ENCODE measurements around the gene IMMP2L.
"Not testable (repeated sequence)": the region's sequence is repeated elsewhere in the genome, so short reads cannot be mapped to it uniquely, and the experiment has no call there.

IMMP2L gene

DNA sequence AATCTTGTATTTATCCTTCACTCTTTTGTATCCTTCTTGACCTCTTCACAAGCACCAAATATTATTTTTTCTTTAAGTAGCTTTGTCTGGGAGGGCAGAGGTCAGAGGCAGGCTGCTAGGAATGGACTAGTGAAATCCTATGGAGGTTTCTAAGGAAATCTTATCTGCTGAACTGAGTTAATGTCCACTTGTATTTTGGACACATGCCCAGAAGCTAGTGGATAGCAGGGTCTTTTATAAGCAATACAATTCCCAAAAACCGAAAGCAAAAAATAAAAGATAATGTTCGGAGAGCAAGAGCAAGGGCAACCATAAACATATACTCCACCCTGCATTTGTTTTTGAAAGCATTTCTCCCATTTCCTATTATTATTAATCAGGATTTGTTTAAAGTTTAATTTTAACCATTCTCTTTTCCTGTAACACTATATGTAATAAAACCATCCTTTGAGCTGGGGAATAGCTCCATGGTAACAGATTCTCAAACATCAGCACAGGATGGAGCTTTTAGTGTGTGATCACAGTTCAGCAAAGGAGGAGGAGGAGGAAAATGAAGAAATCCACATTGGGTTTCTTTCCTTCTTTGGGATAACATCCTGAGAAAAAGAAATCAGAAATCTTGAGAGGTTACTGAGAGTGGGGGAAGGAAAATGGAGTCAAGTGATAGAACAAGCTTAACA, 799.6 kb downstream of the IMMP2L start:
- no peak for DNase-seq

DNA sequence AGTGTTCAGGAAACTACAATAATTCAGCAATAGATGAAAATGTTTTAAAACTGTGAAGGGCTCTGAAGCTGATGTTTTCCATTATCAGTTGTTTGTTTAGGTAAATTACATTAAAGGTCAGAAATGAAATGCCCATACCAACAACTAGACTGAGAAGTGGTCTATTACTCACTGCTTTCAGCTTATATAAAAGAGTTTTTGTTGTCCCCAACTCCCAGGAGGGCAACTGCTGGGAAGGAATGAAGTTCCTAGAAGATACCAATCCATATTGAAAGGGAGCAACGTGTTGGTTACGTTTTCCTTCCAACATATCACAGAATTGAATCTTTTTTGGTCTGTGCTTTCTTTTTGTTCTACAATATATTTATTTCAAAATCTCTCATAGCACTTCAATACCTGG, 802.0 kb downstream of the IMMP2L start:
- DNase-seq, result no peak

DNA sequence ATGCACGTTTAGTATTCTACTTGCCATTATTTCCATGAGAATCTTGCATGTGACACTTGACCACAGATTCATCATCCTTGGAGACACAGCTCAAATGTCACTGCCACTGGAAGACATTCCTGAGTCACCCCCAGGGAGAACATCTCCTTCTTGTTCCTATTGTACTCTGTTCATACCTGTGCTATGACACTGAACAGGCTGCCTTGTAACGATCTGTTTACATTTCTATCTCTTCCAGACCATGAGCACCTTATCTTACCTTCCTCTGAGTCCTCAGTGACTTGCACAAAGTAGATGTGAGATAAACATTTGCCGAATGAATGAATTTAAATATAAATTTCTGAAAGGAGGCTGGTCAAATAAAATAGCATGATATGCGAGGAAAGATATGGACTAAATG, 803.2 kb downstream of the IMMP2L start:
- DNase-seq, result no peak

DNA sequence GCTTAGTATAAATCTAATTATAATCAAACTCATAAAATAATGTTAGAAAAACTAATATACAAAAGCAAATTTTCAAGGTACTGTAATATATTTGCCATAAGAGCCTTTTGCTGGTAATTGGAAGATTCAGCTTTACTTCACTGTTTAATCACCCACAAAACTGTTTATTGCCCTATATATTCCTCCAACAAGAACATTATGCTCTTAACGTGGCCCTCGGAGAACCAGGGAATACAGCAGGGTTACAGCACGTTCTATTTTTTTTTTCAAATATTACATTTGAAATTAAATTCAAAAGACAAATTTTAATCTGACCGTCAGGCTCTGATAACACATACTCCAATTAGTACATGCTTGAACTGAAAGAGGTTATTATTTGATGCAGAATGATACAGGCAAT, 807.6 kb downstream of the IMMP2L start:
- DNase-seq, result no peak

DNA sequence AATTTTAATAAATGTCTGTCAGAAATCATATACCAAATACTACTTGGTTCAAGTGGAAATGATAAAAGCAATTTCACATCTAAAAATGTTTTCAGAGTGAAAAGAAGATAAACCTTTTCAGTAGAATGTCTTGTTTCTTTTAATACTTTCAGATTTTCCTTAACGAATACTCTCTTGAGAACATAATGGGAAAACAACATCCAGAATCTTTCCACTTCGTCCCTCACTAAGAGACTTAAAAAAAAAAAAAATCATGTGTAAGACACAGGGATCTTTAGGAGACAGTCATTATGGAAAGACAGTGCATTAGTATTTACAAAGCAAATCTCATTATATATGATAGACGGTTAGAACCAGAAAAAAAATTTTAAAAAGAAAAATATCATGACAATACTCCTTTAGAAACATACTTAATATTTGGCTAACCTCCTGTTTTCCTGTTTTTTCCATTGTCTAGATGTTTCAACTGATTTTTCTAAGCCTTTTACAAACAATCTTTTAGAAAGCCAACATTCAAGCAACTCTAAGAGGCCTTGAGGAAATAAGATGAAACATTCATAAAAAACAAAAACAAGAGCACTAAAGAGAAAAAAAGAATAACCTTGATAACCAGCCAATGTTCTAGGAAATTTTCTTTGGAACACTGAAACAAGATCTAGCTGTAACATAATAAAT, 811.2 kb downstream of the IMMP2L start:
- DNase-seq, result no peak

DNA sequence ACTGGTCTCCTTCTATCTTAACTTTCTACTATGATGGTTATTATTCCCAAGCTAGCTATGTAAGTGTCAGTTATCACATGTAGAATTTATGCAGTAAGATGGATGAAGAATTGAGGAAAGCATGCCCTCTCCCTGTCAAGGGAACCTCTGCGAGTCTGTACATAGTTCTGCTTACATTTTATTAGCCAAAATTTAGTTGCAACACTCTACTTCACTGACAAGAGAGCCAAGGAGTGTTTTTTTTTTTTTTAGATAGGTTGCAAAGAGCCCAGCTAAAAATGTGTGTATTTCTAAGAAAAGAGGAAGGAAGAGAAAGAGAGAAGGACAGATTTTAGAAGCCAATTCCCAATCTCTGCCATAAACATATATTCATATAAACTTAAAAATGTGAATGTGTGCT, 829.1 kb downstream of the IMMP2L start:
- DNase-seq, result no peak

DNA sequence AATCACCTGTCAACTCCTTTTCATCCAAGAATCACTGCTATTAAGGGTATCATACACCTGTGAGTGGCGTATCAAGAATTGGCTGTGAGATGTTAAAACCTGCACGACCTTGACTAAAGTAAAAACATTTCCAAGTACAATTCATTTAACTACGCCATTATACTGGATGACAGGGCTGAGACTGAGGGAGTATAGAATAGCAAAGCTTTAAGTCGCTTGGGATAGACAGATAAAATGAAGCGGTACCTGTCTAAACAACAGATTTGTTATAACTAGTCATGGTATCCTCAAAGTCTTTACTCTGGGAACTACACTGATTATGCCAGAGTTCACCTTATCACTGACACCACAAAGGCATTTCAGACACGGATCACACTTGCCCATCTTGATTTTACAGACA, 837.5 kb downstream of the IMMP2L start:
- DNase-seq, result no peak

DNA sequence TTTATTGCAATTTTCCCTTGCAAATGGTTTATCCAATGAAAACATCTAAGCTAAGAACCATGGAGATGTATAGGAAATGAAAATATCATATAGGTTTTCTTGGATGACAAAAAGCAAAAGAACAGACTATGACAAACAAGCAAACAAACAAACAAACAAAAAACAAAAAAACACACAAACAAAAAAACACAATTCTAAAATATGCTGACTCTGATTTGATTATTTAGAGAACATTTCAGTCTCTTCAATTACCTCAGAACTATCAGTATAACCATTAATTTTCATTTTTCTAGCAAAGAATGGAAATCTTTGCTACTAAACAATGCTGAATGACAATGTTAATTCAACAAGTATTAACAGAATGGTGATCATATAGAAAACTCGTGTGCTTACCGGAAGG, 840.9 kb downstream of the IMMP2L start:
- DNase-seq, result no peak

DNA sequence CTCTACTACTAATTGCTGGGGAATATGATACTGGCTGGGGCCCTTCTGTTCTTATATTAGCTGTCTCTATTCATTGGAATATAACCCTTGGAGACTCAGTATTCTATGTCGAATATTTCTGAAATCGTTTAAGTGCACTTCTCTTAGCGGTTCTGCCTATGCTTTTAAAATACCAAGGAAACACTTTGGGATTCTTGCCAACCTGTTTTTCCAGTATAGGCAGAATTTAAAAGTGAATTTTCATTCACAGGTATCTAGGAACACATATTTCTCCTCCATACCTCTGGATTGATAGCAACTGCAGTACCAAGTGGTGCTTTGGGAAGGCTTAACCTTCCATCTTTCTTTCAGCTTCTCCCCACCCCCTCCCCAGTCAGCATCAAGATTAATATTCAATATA, 841.7 kb downstream of the IMMP2L start:
- no peak for DNase-seq

DNA sequence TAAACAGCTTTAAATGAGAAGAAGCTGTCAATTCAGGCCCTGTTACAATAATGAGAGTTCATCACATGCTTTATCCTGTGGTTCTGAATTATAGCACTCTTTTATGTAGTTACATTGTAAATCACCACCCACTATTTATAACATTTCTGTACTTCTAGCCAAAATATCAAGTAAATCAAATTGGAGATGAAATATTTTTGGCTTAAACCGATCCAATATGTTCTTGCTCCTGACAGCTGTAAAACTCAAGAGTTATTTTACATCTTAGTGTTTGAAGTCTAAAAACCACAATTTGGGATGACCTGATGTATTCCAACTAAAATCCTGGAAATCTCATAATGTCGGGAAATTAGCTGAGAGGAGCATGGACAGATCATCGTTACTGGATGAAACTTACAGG, 842.6 kb downstream of the IMMP2L start:
- no peak for DNase-seq

DNA sequence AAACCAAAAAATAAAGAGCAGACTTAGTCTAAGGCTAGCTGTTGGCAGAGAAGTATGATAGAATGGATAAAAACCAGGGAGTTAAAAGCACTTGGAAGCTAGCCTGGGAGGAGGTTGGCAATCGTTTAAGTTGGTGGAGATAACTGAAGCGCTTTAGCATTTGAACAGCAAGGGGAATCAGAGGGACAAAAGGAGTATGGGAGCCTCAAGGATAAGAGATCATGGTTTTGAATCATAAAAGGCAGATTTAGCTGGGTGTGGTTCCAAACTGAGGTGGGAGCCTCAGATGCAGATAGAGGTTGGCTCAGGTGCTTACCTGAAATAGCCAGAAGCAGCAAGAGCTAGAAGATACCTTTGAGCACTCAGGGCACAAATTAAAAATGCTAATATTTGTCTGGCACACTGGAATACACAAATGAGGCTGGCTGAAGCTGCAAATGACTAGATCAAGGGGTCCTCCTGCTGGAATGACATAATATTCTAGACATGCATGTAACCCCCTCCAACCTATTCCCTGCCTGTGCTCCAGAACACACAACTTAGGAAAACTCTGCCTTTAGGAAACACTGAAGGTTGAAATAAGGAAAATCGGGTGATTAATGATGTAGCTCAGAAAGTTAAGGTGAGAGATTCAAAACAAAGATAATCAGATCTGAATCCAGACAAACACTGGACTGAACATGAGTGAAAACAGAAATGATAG, 843.6 kb downstream of the IMMP2L start:
- no peak for DNase-seq

DNA sequence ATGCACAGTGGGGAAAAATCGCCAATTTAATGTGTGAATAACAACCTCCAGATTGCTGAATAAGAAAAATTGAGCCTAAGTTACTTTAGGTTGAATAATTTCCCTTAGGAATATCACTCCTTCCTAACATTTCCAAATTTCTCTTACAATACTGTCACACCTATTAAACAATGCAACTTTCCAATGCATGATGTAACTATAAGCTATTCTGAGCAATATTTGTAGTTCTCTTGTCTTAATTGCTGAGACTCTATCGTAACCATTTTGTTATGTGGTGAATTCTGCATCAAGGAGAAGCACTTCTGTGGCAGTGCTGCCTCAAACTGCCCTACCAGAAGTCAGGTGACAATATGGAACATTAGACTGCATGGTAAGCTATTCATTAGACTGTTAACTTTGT, 858.1 kb downstream of the IMMP2L start:
- no peak for DNase-seq

DNA sequence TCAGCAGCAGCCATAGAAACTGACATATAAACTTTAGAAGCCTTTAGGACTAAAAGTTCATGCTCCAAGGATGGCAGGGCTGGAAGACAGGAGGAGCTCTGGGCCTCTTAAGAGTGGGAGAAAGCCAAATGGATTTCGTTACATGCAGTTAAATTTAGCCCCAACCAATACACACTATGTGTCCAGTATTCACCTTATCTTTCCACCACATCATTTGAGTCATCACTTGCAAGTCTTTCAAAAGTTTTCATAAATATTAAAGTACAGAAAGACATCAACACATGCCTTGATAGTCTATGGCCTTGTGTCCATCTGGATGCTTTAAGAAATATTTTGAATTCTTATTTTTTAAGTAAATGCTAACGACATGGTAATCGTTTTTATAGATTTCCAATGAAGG, 863.7 kb downstream of the IMMP2L start:
- no peak for DNase-seq

DNA sequence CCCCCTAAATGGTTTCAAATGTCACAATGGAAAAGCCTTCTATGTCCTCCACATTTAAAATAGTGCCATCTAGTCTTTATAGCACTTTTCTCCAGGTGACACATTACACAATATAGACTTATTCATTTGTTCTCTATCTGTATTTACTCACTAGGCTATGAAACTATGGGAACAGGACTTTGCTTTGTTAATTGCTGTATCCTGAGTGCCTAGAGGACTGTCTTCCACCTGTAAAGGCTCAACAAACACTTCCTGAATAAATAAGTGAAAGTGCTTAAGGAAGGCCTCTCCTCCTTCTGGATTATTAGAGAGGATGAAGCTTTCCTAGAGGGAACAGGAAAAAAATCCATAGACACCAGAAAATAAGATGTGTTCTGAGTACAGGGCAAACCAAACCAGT, 868.9 kb downstream of the IMMP2L start:
- no peak for DNase-seq

DNA sequence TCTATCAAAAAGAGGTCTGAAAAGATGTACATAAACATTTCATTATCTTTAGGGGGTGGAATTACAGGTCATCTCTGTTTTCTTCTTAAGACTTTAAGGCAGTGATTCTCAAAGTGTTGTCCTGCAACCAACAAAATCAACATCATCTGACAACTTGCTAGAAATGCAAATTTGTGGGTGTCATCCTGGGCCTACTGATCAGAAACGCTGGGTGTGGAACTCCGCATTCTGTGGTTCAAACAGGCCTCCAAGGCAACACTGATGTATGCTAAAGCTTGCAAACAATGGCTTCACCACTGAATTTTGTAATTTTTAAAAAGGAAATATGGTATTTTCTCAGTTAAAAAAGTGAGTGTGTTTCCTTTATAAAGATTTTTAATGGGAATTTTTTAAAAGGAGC, 873.4 kb downstream of the IMMP2L start:
- DNase-seq, result no peak

DNA sequence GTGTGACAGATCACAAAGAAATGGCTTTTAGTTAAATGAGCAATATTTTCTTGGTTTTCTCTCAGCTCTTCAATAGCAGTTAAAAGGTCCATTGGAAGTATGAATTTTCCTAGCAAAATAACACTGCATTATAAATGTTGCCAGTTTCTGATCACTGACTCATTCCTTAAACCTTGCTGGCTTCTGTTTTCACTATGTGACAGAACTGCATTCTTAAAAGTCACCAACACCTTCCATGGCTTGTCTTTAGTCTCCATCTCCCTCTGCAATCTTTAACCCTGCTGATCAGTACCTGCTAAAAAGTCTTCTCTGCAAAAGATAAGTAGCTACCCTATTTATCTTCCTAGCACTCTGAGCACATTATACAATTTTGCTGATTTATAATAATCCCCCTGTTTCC, 876.4 kb downstream of the IMMP2L start:
- DNase-seq, result no peak

DNA sequence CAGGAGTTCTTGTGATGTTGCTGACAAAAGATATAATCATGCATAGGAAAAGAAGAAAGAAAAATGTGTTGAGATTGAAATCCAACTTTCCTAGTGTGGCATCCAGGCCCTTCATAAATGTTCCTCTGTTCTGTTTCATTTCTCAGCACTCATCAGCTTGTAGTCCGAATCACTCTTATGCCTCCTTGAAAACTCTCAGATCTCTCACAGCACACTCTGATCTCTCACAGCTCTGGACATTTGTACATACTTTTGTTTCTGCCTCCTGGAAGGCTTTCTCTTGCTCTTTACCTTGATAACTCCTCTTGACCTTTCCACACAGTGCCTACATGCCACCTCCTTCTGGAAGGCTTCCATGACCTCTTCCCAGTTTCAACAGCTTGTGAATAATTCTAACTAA, 880.4 kb downstream of the IMMP2L start:
- no peak for DNase-seq

DNA sequence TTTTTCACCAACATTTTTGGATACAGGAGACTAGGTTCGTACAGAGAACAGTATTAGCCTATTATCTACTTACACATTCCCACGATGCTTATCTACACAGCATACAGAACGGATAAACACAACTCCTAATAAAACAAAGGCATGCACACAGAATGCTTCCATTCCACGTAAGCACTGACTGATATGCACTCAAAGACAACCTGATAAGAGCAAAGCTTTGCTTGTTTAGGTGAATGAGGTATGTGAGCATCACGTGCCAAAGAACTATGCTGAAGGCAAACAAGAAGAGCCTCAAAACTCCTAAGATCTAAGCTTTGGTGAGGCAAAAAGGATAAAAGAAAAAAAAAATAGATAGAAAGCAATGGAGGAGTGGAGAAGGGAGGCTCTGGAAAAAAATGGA, 884.9 kb downstream of the IMMP2L start:
- DNase-seq, result no peak

DNA sequence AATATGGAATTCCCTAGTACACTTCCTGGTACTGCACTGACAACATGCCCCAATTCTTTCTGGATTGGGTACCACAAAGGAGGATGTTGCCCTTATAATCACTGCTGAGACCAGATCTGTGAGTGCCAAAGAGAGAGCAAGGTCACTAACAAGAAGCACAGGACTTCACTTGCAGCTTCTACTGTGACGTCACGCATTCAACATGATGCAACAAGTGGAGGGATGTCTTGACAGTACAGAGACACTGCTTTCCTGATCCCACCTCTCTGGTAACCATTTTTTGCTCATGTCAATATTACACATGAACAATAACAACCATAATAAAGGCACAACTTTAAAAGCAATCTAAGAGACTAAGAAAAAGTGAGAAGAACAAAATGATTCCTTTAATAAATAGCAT, 885.5 kb downstream of the IMMP2L start:
- no peak for DNase-seq

DNA sequence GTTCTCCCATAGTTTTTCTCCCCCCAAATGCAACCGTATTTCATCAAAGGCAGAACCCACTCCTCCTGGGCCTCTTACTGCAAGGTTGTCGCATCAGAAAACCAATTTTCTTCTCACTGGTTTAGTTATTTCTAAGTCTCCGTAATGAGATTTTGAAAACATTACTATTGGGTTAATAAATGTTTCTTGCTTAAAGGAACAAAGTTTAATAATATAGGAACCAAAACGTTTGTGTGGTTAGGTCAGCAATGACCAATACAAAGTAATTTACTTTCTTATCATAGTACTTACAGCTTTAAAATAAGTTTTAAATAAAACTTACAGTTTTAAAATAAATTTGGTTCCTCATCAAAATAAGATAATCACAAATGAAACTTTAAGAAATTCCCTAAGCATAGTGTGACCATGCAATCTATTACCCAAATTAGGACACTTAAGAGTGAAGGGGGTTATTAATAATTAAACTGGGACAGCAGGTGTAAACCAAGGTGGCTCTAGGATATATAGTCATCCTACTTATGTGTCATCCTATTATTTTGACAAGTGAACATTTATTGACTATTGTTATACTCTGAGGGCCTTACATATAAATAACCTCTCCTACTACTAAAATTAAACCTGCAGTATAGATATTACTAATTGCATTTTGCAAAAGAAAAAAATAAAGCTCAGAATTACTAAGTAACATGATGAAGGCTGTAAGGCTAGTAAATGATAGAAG, 886.7 kb downstream of the IMMP2L start:
- no peak for DNase-seq

DNA sequence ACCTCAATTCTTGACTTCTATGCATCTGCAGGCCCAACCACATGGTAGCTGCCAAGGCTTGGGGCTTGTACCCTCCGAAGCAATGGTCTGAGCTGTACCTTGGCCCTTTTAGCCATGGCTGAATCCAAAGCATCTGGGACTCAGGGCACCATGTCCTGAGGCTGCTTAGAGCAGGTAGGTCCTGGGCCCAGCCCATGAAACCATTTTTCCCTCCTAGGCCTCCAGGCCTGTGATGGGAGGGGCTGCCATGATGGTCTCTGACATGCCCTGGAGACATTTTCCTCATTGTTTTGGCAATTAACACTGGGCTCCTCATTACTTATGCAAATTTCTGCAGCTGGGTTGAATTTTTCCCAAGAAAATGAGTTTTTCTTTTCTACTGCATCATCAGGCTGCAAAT, 889.1 kb downstream of the IMMP2L start:
- DNase-seq, result no peak

DNA sequence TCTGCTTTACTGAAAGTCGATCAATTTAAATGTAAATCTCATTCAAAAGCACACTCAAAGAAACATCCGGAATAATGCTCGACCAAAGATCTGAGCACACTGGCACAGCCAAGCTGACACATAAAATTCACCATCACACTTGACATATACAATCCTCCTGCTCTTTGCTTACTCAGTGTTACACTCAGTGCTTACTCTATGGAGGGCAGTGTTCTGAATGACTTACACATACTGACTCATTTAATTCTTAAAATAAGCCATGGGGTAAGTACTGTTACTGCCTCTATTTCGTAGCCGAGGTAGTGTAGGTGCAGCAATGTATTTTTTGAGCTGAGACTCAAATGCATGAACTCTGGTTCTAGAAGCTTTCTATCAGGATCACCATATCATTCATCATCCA, 892.9 kb downstream of the IMMP2L start:
- no peak for DNase-seq

DNA sequence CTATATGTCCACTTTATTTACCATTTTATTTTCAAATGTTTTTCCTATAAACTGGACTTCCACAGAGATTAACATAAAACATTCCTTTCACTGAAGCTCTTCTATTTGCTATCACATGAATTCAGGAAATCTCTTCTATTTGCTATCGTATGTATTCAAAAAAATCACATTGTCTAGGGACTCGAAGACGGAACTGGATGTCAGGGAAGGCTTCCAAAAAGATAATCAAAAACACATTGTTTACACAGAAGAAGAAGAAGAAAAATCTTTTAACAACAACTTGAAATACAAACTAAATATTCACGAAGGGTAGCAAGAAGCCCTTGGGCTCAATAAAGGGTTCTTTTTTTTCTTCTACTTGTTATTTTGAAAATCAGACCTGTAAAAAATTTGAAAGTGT, 897.5 kb downstream of the IMMP2L start:
- DNase-seq, result no peak

DNA sequence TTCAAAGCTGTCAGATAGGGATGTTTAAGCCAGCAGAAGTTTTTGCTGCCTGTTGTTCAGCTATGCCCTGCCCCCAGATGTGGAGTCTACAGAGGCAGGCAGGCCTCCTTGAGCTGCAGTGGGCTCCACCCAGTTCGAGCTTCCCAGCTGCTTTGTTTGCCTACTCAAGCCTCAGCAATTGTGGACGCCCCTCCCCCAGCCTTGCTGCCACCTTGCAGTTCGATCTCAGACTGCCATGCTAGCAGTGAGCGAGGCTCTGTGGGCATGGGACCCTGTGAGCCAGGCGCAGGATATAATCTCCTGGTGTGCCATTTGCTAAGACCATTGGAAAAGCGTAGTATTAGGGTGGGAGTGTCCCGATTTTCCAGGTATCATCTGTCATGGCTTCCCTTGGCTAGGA, 901.7 kb downstream of the IMMP2L start:
- not testable (repeated sequence) for DNase-seq
